Measurements from ENCODE around the gene PROC. TPM values are rescaled to one million over a fixed set of nuclear protein-coding genes. Genes with fewer than 3 reads are reported as not detected.

PROC gene
- total and polyA plus RNA-seq, 9 of the 15 experiments (the other 6 are each of a cell fraction or from before 2014, with no cell fraction given), result not detected

DNA sequence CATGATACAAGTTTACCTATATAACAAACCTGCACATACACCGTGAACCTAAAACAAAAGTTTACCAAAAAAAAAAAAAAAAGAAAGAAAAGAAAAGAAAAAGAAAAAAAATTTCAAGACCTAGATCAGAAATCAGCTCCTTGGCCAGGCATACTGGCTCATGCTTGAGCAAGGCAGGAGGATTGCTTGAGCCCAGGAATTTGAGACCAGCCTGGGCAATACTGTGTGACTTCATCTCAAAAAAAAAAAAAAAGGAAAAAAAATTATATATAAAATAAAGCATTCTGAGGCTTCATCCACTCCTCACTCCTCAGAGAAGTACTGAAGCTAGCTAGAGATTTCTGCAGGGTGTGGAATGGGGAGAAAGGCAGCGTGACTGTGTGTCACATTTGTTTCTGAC, 11.8 kb upstream of the PROC start:
- intact Hi-C loops (cut with micrococcal nuclease), result no loop called here
- H3K36me3 ChIP-seq (ENCODE audit: control insufficient read depth, insufficient read depth, low read length), result no peaks in the 10 kb centered on the region
- no peak overlapping the region for H2AFZ ChIP-seq (ENCODE audit: low read depth, low read length)
- no peaks in the 10 kb centered on the region for H3K9me3 ChIP-seq (replicated peaks; ENCODE audit: control insufficient read depth, insufficient read depth, low read depth, low read length)
- TF ChIP-seq RBM15 (IDR thresholded peaks at IDR 0.05; ENCODE audit: insufficient read depth, low read length) (no peak), STAT5A (IDR thresholded peaks at IDR 0.05; ENCODE audit: borderline replicate concordance, low read length) (no peak), HLTF (IDR thresholded peaks at IDR 0.05) (no peak), ETV5 (CRISPR knock-in tag; IDR thresholded peaks at IDR 0.05; ENCODE audit: low read depth) (no peak), IRF9 (tag; IDR thresholded peaks at IDR 0.05) (no peak), THRAP3 (IDR thresholded peaks at IDR 0.05; ENCODE audit: borderline replicate concordance) (no peak)
- WGBS (ENCODE audit: insufficient coverage, low coverage, missing lambda C conversion rate), result 67% methylated on average over 1 of the region's 2 CpGs
- H3K9me1 ChIP-seq (ENCODE audit: control insufficient read depth, insufficient read depth, low read length), result no peaks in the 10 kb centered on the region
- no peak overlapping the region for H3K4me3 ChIP-seq
- DNase-seq (ENCODE audit: extremely low read depth in 1 of 4, low spot score in 3 of 4) (no peak), ATAC-seq (no peak), FAIRE-seq (no peak)
- ChIA-PET POLR2A (no interaction called here), CTCF (ENCODE audit: low intra/inter-chr PET ratio) (no interaction called here)
- H3K27ac ChIP-seq (ENCODE audit: extremely low read depth, low read depth, low read length), result no peak overlapping the region
- H4K20me1 ChIP-seq (replicated peaks; ENCODE audit: control insufficient read depth, insufficient read depth, low read length), result no peaks in the 10 kb centered on the region
- H3K4me1 ChIP-seq (replicated peaks in 1 of 2; ENCODE audit: control insufficient read depth in 2 of 2, insufficient read depth in 2 of 2, low read length in 2 of 2), result peaks cover 17 to 18% of the 10 kb centered on the region in 2 experiments
- H3K4me2 ChIP-seq (ENCODE audit: insufficient read depth, low read length), result no peak overlapping the region
- BruUV-seq (replicated peaks), result no TSS peak
- H3K9ac ChIP-seq (ENCODE audit: insufficient read depth in 1 of 2, low read depth in 2 of 2, low read length in 2 of 2), result no peak overlapping the region
- no peaks in the 10 kb centered on the region for H3K27me3 ChIP-seq (ENCODE audit: control insufficient read depth in 2 of 2, insufficient read depth in 2 of 2, low read length in 2 of 2)
- H3K79me2 ChIP-seq (ENCODE audit: control insufficient read depth, insufficient read depth, low read length), result no peaks in the 10 kb centered on the region
- in situ Hi-C loops (cut with MboI), result no loop called here

- in situ Hi-C loops (cut with MboI) (no loop called here), intact Hi-C loops (cut with micrococcal nuclease) (no loop called here)
- H3K79me2 ChIP-seq (ENCODE audit: control insufficient read depth, insufficient read depth, low read length), result no peaks in the 10 kb centered on the region
- H3K9me3 ChIP-seq (replicated peaks; ENCODE audit: control insufficient read depth, insufficient read depth, low read depth, low read length), result no peaks in the 10 kb centered on the region
- ChIA-PET CTCF (ENCODE audit: low intra/inter-chr PET ratio) (no interaction called here), POLR2A (no interaction called here)
- peak overlapping the region; percentile 64; the same call in 1 of the 2 replicates for H2AFZ ChIP-seq (ENCODE audit: low read depth, low read length)
- no peak overlapping the region for H3K4me2 ChIP-seq (ENCODE audit: insufficient read depth, low read length)
- 89% methylated on average over 8 of the region's 9 CpGs for WGBS (ENCODE audit: insufficient coverage, low coverage, missing lambda C conversion rate)
- no peaks in the 10 kb centered on the region for H4K20me1 ChIP-seq (replicated peaks; ENCODE audit: control insufficient read depth, insufficient read depth, low read length)
- BruUV-seq (replicated peaks), result no TSS peak
- no peak overlapping the region for H3K27ac ChIP-seq (ENCODE audit: extremely low read depth, low read depth, low read length)
- no peaks in the 10 kb centered on the region for H3K36me3 ChIP-seq (ENCODE audit: control insufficient read depth, insufficient read depth, low read length)
- no peak overlapping the region for H3K4me3 ChIP-seq
- FAIRE-seq (no peak), ATAC-seq (no peak), DNase-seq (ENCODE audit: extremely low read depth in 1 of 4, low spot score in 3 of 4) (no peak)
- no peaks in the 10 kb centered on the region for H3K27me3 ChIP-seq (ENCODE audit: control insufficient read depth in 2 of 2, insufficient read depth in 2 of 2, low read length in 2 of 2)
- H3K9ac ChIP-seq (ENCODE audit: insufficient read depth in 1 of 2, low read depth in 2 of 2, low read length in 2 of 2), result no peak overlapping the region
- H3K9me1 ChIP-seq (ENCODE audit: control insufficient read depth, insufficient read depth, low read length), result no peaks in the 10 kb centered on the region
- peaks cover 17 to 18% of the 10 kb centered on the region in 2 experiments for H3K4me1 ChIP-seq (replicated peaks in 1 of 2; ENCODE audit: control insufficient read depth in 2 of 2, insufficient read depth in 2 of 2, low read length in 2 of 2)
- TF ChIP-seq ZKSCAN8 (CRISPR knock-in tag; IDR thresholded peaks at IDR 0.05) (no peak), NFRKB (IDR thresholded peaks at IDR 0.05; ENCODE audit: low read depth) (no peak), ZFP1 (CRISPR knock-in tag; IDR thresholded peaks at IDR 0.05) (no peak), YBX1 (IDR thresholded peaks at IDR 0.05) (no peak), RFX5 (IDR thresholded peaks at IDR 0.05; ENCODE audit: low read depth, low read length) (no peak), STAT5B (CRISPR knock-in tag; IDR thresholded peaks at IDR 0.05) (no peak), ZNF274 (IDR thresholded peaks at IDR 0.05; ENCODE audit: borderline replicate concordance, low read depth, low read length) (no peak), RBM15 (IDR thresholded peaks at IDR 0.05; ENCODE audit: insufficient read depth, low read length) (no peak), JUN (IDR thresholded peaks at IDR 0.05; ENCODE audit: borderline replicate concordance, low read depth, low read length) (no peak), JUN (CRISPR knock-in tag; IDR thresholded peaks at IDR 0.05; ENCODE audit: borderline replicate concordance) (no peak), ZNF584 (CRISPR knock-in tag; IDR thresholded peaks at IDR 0.05; ENCODE audit: low read depth) (no peak)
- TF ChIP-seq, protein P1, sequence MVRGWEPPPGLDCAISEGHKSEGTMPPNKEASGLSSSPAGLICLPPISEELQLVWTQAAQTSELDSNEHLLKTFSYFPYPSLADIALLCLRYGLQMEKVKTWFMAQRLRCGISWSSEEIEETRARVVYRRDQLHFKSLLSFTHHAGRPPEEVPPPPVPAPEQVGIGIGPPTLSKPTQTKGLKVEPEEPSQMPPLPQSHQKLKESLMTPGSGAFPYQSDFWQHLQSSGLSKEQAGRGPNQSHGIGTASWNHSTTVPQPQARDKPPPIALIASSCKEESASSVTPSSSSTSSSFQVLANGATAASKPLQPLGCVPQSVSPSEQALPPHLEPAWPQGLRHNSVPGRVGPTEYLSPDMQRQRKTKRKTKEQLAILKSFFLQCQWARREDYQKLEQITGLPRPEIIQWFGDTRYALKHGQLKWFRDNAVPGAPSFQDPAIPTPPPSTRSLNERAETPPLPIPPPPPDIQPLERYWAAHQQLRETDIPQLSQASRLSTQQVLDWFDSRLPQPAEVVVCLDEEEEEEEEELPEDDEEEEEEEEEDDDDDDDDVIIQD (CRISPR knock-in tag; IDR thresholded peaks at IDR 0.05), result no peak
Observed at GRCh38 chr2:127407091-127407490, 11.1 kb upstream of the PROC start.
